IMR-90 (cell line): ENCODE results near the gene KYNU. TPM values are rescaled to one million over a fixed set of nuclear protein-coding genes. Genes with fewer than 3 reads are reported as not detected.

Source experiments
- ATAC-seq: fragments of 200-7000 bp; cut with Tn5 transposase; 2 replicates; pipeline ENCODE4 v1.9.1; 2020; ENCODE audit warnings: low read depth, mild to moderate bottlenecking, moderate library complexity
- BruUV-seq: library from RNA; stranded (reverse); fragments of 400-500 nt; replicated peaks from 2 replicates; lab custom pipeline; 2021; lab: Mats Ljungman, UMichigan
- CTCF ChIA-PET: fragments of 300-600 bp; formaldehyde crosslinking; extraction: SDS; loops from one replicate; lab custom pipeline; 2021; ENCODE audit warnings: antibody characterized with exemption; lab: Yijun Ruan, JAX
- POLR2A ChIA-PET: fragments of 300-600 bp; sonication (Branson Sonifier 250); formaldehyde crosslinking; loops from one replicate; lab custom pipeline; 2022; ENCODE audit warnings: antibody characterized with exemption; ENCODE audit not compliant: unreplicated experiment; lab: Charles Lee
- DNase-seq: peaks from one replicate; pipeline ENCODE4 v3.0.0; 2013
- H2AFZ ChIP-seq: replicated peaks from 2 replicates; pipeline ENCODE3; 2013; ENCODE audit warnings: low read length, mild to moderate bottlenecking; ENCODE audit not compliant: poor library complexity
- H2AK5ac ChIP-seq: 2 replicates; pipeline ENCODE4 v1.6.1; 2013; ENCODE audit warnings: low read depth, low read length, inconsistent platforms
- H2AK9ac ChIP-seq: replicated peaks from 2 replicates; pipeline ENCODE3; 2013; ENCODE audit warnings: mild to moderate bottlenecking, low read depth, low read length, moderate library complexity; ENCODE audit not compliant: poor library complexity
- H2BK120ac ChIP-seq: 2 replicates; pipeline ENCODE4 v1.6.1; 2013; ENCODE audit warnings: low read depth, low read length, inconsistent platforms
- H2BK15ac ChIP-seq: 3 replicates; pipeline ENCODE4 v1.6.1; 2013; ENCODE audit warnings: low read depth, low read length, inconsistent platforms
- H2BK20ac ChIP-seq: 2 replicates; pipeline ENCODE4 v1.6.1; 2013; ENCODE audit warnings: low read depth, mild to moderate bottlenecking, inconsistent platforms, low read length, moderate library complexity
- H2BK5ac ChIP-seq: 2 replicates; pipeline ENCODE4 v1.6.1; 2013; ENCODE audit warnings: mild to moderate bottlenecking, low read depth, low read length, inconsistent platforms; ENCODE audit not compliant: poor library complexity, severe bottlenecking
- H3K14ac ChIP-seq: replicated peaks from 2 replicates; pipeline ENCODE4 v1.6.1; 2013; ENCODE audit warnings: low read depth, low read length, inconsistent platforms
- H3K18ac ChIP-seq: 2 replicates; pipeline ENCODE4 v1.6.1; 2013; ENCODE audit warnings: low read depth, low read length, control low read depth
- H3K23ac ChIP-seq: 2 replicates; pipeline ENCODE4 v1.6.1; 2013; ENCODE audit warnings: low read depth, low read length, inconsistent platforms
- H3K27ac ChIP-seq: 2 replicates; pipeline ENCODE4 v1.5.1; 2013; ENCODE audit warnings: mild to moderate bottlenecking, control low read depth, low read length; ENCODE audit not compliant: insufficient read depth
- H3K27me3 ChIP-seq: 2 replicates; pipeline ENCODE4 v1.6.1; 2013; ENCODE audit warnings: low read length; ENCODE audit not compliant: control insufficient read depth, insufficient read depth
- H3K36me3 ChIP-seq: 2 replicates; pipeline ENCODE4 v1.6.1; 2013; ENCODE audit warnings: low read length, mixed read lengths; ENCODE audit not compliant: control insufficient read depth, insufficient read depth
- H3K4ac ChIP-seq: 2 replicates; pipeline ENCODE4 v1.6.1; 2013; ENCODE audit warnings: low read depth, low read length, inconsistent platforms
- H3K4me1 ChIP-seq: 2 replicates; pipeline ENCODE4 v1.6.1; 2013; ENCODE audit warnings: low read length, mixed read lengths; ENCODE audit not compliant: control insufficient read depth, insufficient read depth
- H3K4me2 ChIP-seq: 2 replicates; pipeline ENCODE4 v1.6.1; 2013; ENCODE audit warnings: low read depth, mild to moderate bottlenecking, control low read depth, low read length, moderate library complexity
- H3K4me3 ChIP-seq: 2 replicates; pipeline ENCODE4 v1.5.1; 2013; ENCODE audit warnings: low read depth, mild to moderate bottlenecking, control low read depth, low read length, moderate library complexity; ENCODE audit not compliant: insufficient read depth
- H3K56ac ChIP-seq: 2 replicates; pipeline ENCODE4 v1.6.1; 2013; ENCODE audit warnings: low read length, inconsistent platforms; ENCODE audit not compliant: insufficient read depth; ENCODE audit errors: extremely low read depth
- H3K79me1 ChIP-seq, 2 experiments: 2 replicates each; pipeline ENCODE4 v1.6.1; 2013; ENCODE audit warnings: low read length in 2 of 2, inconsistent platforms in 1 of 2, low read depth in 1 of 2
- H3K9ac ChIP-seq: 2 replicates; pipeline ENCODE4 v1.6.1; 2013; ENCODE audit warnings: low read depth, low read length, control low read depth
- H3K9me1 ChIP-seq: 2 replicates; pipeline ENCODE4 v1.6.1; 2013; ENCODE audit warnings: low read length, inconsistent platforms; ENCODE audit not compliant: insufficient read depth
- H3K9me3 ChIP-seq: 2 replicates; pipeline ENCODE4 v1.6.1; 2013; ENCODE audit warnings: low read length; ENCODE audit not compliant: control insufficient read depth, insufficient read depth
- H4K20me1 ChIP-seq: 2 replicates; pipeline ENCODE4 v1.6.1; 2013; ENCODE audit warnings: low read length, inconsistent platforms; ENCODE audit not compliant: insufficient read depth
- H4K5ac ChIP-seq: 2 replicates; pipeline ENCODE4 v1.6.1; 2013; ENCODE audit warnings: mild to moderate bottlenecking, low read depth, low read length, control low read depth
- H4K8ac ChIP-seq, 2 experiments: 2 replicates each; pipeline ENCODE4 v1.6.1; 2013; ENCODE audit warnings: low read depth in 2 of 2, low read length in 2 of 2, control low read depth in 1 of 2, inconsistent platforms in 1 of 2
- H4K91ac ChIP-seq: 2 replicates; pipeline ENCODE4 v1.6.1; 2013; ENCODE audit warnings: low read depth, low read length, inconsistent platforms; ENCODE audit not compliant: insufficient read depth
- FOS ChIP-seq: fragments of 150-350 bp; IDR thresholded peaks from 2 replicates; pipeline ENCODE4 v1.6.1; 2016; ENCODE audit warnings: low read depth, low read length
- NFE2L2 ChIP-seq: fragments of 150-350 bp; IDR thresholded peaks from 2 replicates; pipeline ENCODE4 v1.6.1; 2016; ENCODE audit warnings: low read depth, mild to moderate bottlenecking, low read length
- RAD21 ChIP-seq: IDR thresholded peaks from 2 replicates; pipeline ENCODE4 v1.6.1; 2012; ENCODE audit warnings: low read length, improper control_type of control experiment
- SMC3 ChIP-seq: fragments of 150-350 bp; IDR thresholded peaks from 2 replicates; pipeline ENCODE4 v1.6.1; 2016; ENCODE audit warnings: low read depth, mild to moderate bottlenecking, antibody characterized with exemption, low read length, moderate library complexity
- WGBS, 2 experiments: methylation state at CpG; one replicate each; pipeline versions ENCODE4 v1.1.5 to v1.1.7; 2013; ENCODE audit warnings: missing lambda C conversion rate in 2 of 2; ENCODE audit not compliant: insufficient read length in 1 of 2; ENCODE audit errors: extremely low coverage in 2 of 2; 5-methylcytosine and 5-hydroxymethylcytosine counted together
- dilution Hi-C: fragments of 300-500 bp; cut with HindIII; formaldehyde crosslinking; loops from one replicate; pipeline ENCODE4 v1.14.3; 2018; ENCODE audit warnings: low sequenced_read_pairs; ENCODE audit not compliant: unreplicated experiment
- in situ Hi-C: fragments of 300-500 bp; cut with MboI; formaldehyde crosslinking; loops from 3 replicates; pipeline ENCODE4 v1.14.3; 2019; ENCODE audit warnings: low sequenced_read_pairs, inconsistent platforms, mixed read lengths
- intact Hi-C: fragments of 100-400 bp; cut with micrococcal nuclease; formaldehyde crosslinking; loops from 2 replicates; pipeline ENCODE4 v1.10.0; 2022
- polyA plus RNA-seq, 3 experiments: library from polyadenylated mRNA; depleted of rRNA; stranded (reverse); fragments of >200 nt; gene quantifications; 2 replicates each; pipeline ENCODE4 v1.2.3, GENCODE V29; 2012; ENCODE audit warnings: low replicate concordance in 1 of 3
- total RNA-seq: library from RNA; depleted of rRNA; stranded (reverse); fragments of >200 nt; gene quantifications from 2 replicates; pipeline ENCODE4 v1.2.3, GENCODE V29; 2012
- TF ChIP-seq, protein P1 (sequence below): conservative IDR thresholded peaks from 2 replicates; pipeline ENCODE4 v1.5.1; 2012; ENCODE audit warnings: mild to moderate bottlenecking, low read depth, low read length, improper control_type of control experiment

KYNU gene
- total and polyA plus RNA-seq, 2 of the 4 experiments (the other 2 are of a cell fraction), result 0.75 to 2.9 TPM

GRCh38 chr2:142989273-142990204 is 112.1 kb downstream of the KYNU start:
- ATAC-seq (peak; percentile 80), DNase-seq (peak; percentile 71)
- no peak overlapping the region for H3K4me3 ChIP-seq
- H2AK9ac ChIP-seq, result no peak overlapping the region
- no peak overlapping the region for H3K4me2 ChIP-seq
- no peaks in the 10 kb centered on the region for H3K9me3 ChIP-seq
- no CpG with 5 or more reads among the region's 5 CpGs for WGBS, 2 experiments
- no peak overlapping the region for H2BK15ac ChIP-seq
- no peaks in the 10 kb centered on the region for H3K36me3 ChIP-seq
- dilution Hi-C loops, result no loop called here
- no TSS peak for BruUV-seq
- H3K56ac ChIP-seq, result no peak overlapping the region
- H4K8ac ChIP-seq, result no peak overlapping the region
- no peak overlapping the region for H2BK5ac ChIP-seq
- POLR2A ChIA-PET, result no interaction called here
- no peak overlapping the region for H2BK120ac ChIP-seq
- H3K9me1 ChIP-seq, result no peaks in the 10 kb centered on the region
- no peaks in the 10 kb centered on the region for H3K79me1 ChIP-seq
- H4K5ac ChIP-seq, result no peak overlapping the region
- no peak overlapping the region for H3K4ac ChIP-seq
- in situ Hi-C loops, result loop anchor here (10.0 kb wide), 1 partner anchor 805 kb away; no protein-coding TSS in a partner anchor
- H2BK20ac ChIP-seq, result no peak overlapping the region
- no peak overlapping the region for H2AK5ac ChIP-seq
- no peak overlapping the region for H3K27ac ChIP-seq
- CTCF ChIA-PET, result interaction anchor here (0.6 to 1.1 kb wide), 4 partner anchors 12 to 384 kb away, joined by 3 to 4 read pairs (median 3); no protein-coding TSS in a partner anchor
- no peak overlapping the region for H4K91ac ChIP-seq
- H3K4me1 ChIP-seq, result no peaks in the 10 kb centered on the region
- no peaks in the 10 kb centered on the region for H4K20me1 ChIP-seq
- no peak overlapping the region for H3K9ac ChIP-seq
- TF ChIP-seq, protein P1, sequence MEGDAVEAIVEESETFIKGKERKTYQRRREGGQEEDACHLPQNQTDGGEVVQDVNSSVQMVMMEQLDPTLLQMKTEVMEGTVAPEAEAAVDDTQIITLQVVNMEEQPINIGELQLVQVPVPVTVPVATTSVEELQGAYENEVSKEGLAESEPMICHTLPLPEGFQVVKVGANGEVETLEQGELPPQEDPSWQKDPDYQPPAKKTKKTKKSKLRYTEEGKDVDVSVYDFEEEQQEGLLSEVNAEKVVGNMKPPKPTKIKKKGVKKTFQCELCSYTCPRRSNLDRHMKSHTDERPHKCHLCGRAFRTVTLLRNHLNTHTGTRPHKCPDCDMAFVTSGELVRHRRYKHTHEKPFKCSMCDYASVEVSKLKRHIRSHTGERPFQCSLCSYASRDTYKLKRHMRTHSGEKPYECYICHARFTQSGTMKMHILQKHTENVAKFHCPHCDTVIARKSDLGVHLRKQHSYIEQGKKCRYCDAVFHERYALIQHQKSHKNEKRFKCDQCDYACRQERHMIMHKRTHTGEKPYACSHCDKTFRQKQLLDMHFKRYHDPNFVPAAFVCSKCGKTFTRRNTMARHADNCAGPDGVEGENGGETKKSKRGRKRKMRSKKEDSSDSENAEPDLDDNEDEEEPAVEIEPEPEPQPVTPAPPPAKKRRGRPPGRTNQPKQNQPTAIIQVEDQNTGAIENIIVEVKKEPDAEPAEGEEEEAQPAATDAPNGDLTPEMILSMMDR, result peak; percentile 63
- TF ChIP-seq SMC3, result peak; percentile 46
- no peak for TF ChIP-seq FOS
- TF ChIP-seq NFE2L2, result no peak
- TF ChIP-seq RAD21, result peak; percentile 72
- intact Hi-C loops, result loop anchor here (2.0 to 5.0 kb wide), 3 partner anchors 307 to 1407 kb away; no protein-coding TSS in a partner anchor
- no peaks in the 10 kb centered on the region for H3K27me3 ChIP-seq
- no peak overlapping the region for H3K14ac ChIP-seq
- no peak overlapping the region for H3K23ac ChIP-seq
- H2AFZ ChIP-seq, result no peak overlapping the region
- H3K18ac ChIP-seq, result no peak overlapping the region
